Activated naive CD4-positive, alpha-beta T cell treated with anti-CD3 and anti-CD28 coated beads, Interleukin-2, amount 50 U/mL, for 24 hours (primary cell): Measurements from ENCODE around the gene MACF1.
"Not testable (repeated sequence)": the region's sequence is repeated elsewhere in the genome, so short reads cannot be mapped to it uniquely, and the experiment has no call there.

ENCODE experiments used
- H3K27ac Mint-ChIP-seq: one replicate; pipeline ENCODE4 v1.8.0; 2021; ENCODE audit warnings: mild to moderate bottlenecking, mixed read lengths
- H3K27me3 Mint-ChIP-seq: one replicate; pipeline ENCODE4 v1.8.0; 2021; ENCODE audit warnings: mixed read lengths
- H3K36me3 Mint-ChIP-seq: one replicate; pipeline ENCODE4 v1.8.0; 2021; ENCODE audit warnings: mixed read lengths
- H3K4me1 Mint-ChIP-seq: one replicate; pipeline ENCODE4 v1.8.0; 2021; ENCODE audit warnings: mixed read lengths
- H3K4me3 Mint-ChIP-seq: one replicate; pipeline ENCODE4 v1.8.0; 2021; ENCODE audit warnings: mild to moderate bottlenecking, mixed read lengths
- H3K9me3 Mint-ChIP-seq: one replicate; pipeline ENCODE4 v1.8.0; 2021; ENCODE audit warnings: mixed read lengths

The MACF1 gene

DNA sequence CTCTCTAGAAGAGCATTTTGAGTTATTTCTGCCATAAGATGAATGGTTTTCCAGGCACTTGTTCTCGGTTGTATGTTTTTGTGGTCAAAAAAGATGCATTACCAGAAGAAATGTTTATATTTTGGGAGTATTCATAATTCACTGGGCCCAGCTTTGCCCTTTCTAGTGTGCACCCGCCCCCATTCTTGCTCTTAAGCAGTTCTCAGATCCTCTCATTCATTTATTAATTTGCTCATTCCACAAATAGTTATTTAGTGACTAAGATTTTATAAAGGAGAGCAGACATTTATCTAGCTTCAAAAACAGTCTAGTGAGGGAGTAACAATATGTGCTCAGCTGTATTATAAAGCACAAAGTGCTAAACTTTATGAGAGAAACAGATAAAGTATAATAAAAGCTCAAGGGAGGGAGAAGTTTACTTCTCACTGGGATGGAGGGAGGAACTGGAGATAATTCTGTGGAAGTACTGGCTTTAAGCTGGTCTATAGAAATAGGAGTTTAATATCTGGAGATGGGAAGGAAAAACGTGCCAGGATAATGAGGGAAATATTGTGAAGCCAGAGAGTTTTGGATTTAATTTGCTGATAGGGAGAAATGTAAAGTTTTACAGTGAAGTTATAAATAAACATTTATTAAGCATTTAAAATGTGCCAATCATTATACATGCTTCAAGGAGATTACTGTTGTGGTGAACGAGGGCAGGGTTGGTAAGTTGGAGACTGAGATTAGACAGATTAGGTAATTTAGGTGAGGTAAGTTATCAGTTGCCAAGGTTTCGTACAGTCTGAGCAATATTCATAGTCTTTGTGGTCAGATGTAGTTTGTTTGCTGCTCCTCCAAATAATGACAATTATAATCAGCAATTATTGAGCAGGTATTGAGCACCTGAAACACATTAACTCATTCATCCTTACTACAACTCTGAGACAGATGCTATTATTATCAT, 9.1 kb upstream of the MACF1 start:
- Mint-ChIP-seq H3K27ac (peak overlapping the region; percentile 100), H3K4me3 (peak overlapping the region; percentile 80), H3K9me3 (peaks cover 5% of the 10 kb centered on the region), H3K36me3 (peaks cover 2% of the 10 kb centered on the region), H3K27me3 (no peaks in the 10 kb centered on the region), H3K4me1 (peaks cover 82% of the 10 kb centered on the region)

DNA sequence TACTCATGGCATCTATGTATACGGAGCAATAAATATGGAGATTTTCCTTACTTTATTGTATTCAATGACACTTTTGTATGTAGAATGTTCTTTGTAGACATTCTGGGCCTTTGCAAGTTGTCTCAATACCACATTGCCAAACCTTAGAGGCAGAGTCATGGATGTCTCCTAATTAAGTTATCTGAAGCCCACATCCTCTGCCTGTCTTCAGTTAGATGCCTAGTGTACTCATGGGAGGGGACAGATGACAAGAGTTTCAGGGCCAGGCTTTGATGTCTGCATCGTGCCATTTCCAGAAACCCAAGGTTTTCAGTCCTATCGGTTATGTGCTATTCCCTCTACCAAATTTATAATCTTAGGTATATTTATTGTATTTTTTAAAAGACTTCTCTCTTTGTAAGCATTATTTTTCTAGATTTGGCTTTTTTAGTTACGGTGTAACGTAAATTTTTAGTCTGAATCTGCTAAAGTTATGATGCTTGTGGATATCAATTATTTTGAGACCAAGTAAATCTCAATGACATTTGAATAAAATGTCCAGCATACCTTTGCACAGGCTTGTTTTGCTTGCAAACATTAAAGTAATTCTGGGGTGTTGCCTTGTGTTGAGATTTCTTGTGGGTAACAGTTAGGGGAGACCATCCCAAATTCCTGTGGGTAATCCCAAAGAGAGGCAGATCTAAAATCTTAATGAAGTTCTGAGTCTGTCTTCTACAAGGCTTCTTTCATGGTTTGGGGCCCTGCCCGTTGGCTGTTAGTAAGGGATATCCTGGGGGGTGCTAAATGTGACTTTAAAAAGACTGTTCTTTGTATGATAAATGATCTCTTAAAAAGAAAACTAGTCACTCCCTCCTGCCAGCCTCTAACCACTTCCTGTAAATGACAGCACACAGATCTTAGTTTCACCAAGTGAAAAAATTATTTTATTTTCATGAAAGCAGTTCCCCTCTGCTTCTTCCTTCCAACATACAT, 8.0 kb upstream of the MACF1 start:
- H3K4me3 Mint-ChIP-seq, result peak overlapping the region; percentile 80
- H3K27ac Mint-ChIP-seq, result peak overlapping the region; percentile 100
- H3K27me3 Mint-ChIP-seq, result no peaks in the 10 kb centered on the region
- H3K36me3 Mint-ChIP-seq, result peaks cover 2% of the 10 kb centered on the region
- H3K9me3 Mint-ChIP-seq, result peaks cover 5% of the 10 kb centered on the region
- H3K4me1 Mint-ChIP-seq, result peaks cover 80% of the 10 kb centered on the region

DNA sequence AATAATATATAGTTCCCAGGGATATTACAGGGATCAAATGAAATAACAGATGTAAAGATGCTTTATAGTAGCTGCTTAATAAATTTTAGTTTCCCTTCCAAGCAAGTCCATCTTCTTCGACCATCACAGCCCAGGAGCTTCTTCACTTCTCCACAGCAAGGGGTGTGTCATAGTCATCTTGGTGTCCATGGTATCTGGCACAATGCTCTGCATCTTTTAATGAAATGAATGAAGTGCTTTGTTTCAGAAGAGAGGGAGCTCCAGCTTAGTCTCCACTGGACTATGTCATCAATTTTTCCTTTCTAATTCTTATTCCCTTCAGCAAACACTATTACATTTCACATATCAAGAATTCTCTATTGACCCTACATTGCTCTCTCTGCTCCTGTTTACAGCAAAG, 4.9 kb upstream of the MACF1 start:
- no peak overlapping the region for H3K4me3 Mint-ChIP-seq
- no peaks in the 10 kb centered on the region for H3K27me3 Mint-ChIP-seq
- H3K36me3 Mint-ChIP-seq, result peaks cover 2% of the 10 kb centered on the region
- peaks cover 78% of the 10 kb centered on the region for H3K4me1 Mint-ChIP-seq
- no peaks in the 10 kb centered on the region for H3K9me3 Mint-ChIP-seq
- H3K27ac Mint-ChIP-seq, result peak overlapping the region; percentile 87

DNA sequence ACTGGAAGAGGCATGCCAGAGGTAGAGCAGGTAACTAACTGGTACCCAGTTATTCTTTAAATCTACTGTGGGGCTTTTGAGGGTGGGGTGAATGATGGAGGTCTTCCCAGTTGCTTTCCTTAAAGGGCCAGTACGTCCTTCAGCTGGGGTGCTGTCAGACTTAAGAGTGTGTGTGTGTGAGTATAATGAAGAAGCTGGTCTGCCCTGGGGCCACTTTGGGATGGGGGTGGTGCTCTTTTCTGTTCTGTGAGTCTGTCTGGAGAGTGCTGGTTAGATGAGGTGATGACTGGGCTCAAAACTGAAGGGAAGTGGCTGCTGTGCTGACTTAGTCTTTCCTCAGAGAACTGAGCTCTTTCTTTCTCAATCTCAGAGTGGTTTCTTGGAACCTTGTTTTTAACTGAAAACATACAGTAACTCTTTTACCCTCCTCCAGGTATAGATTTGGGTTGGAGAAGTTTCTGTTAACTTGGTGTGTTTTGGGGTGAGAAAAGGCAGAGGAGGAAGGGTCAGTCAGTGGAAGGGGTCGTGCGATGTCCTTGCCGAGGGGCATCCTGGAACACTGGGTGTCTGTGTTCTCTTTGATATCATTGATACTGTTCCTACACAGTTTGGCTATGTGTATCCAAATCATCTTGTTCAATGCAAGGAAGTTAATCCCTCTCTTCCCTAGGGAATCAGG, 746 bp downstream of the MACF1 start:
- peak overlapping the region; percentile 100 for H3K27ac Mint-ChIP-seq
- peak overlapping the region; percentile 94 for H3K4me3 Mint-ChIP-seq
- peaks cover 6% of the 10 kb centered on the region for H3K36me3 Mint-ChIP-seq
- no peaks in the 10 kb centered on the region for H3K9me3 Mint-ChIP-seq
- H3K27me3 Mint-ChIP-seq, result no peaks in the 10 kb centered on the region
- peaks cover 68% of the 10 kb centered on the region for H3K4me1 Mint-ChIP-seq

DNA sequence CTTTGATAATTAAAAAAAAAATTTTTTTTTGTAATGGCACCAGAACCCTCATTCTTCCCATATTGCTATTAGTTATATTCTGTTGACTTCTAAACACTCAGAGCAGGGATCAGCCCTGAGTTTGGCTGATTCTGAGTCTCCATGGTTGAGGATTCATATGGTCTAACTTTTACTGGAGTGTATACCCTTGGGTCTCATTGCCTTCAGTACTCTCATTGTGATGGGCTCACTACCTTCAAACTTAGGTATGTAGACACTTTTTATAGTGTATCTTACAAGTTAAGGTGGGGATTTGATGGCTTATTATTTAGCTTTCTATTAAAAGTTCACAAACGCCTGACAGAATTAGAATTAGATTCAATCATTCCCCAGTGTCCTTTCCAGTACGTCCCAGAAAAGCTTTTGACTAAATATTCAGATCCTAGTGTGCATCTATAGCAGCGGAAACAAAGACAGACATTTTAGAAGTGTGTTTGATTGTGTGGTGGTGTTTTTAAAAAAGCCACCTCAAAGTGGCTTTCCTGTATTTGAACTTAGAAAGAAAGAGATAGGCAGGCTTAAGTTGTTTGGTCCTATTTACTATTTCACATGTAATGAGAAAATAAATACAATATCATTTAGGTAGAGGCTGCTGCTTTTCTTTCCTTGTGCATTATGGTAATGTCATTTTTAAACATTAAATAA, 1.4 kb downstream of the MACF1 start:
- no peaks in the 10 kb centered on the region for H3K9me3 Mint-ChIP-seq

DNA sequence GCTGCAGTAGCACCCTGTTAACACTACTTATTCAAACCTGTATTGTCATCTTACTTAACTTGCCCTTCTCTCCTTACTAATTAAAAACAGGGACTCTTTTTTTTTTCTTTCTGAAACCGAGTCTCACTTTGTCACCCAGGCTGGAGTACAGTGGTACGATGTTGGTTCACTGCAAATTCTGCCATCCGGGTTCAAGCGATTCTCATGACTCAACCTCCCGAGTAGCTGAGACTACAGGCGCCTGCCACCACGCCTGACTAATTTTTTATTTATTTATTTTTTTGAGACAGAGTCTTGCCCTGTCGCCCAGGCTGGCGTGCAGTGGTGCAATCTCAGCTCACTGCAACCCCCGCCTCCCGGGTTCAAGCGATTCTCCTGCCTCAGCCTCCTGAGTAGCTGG, 3.9 kb downstream of the MACF1 start:
- H3K27me3 Mint-ChIP-seq, H3K36me3 Mint-ChIP-seq, H3K9me3 Mint-ChIP-seq: not testable (repeated sequence)
- peak overlapping the region; percentile 98 for H3K27ac Mint-ChIP-seq
- peaks cover 53% of the 10 kb centered on the region for H3K4me1 Mint-ChIP-seq
- H3K4me3 Mint-ChIP-seq, result peak overlapping the region; percentile 77

More for the DNA sequence above, 1.4 kb downstream of the MACF1 start:
- Mint-ChIP-seq H3K36me3 (peaks cover 6% of the 10 kb centered on the region), H3K4me3 (peak overlapping the region; percentile 94), H3K4me1 (peaks cover 66% of the 10 kb centered on the region), H3K27me3 (no peaks in the 10 kb centered on the region), H3K27ac (peak overlapping the region; percentile 100)

DNA sequence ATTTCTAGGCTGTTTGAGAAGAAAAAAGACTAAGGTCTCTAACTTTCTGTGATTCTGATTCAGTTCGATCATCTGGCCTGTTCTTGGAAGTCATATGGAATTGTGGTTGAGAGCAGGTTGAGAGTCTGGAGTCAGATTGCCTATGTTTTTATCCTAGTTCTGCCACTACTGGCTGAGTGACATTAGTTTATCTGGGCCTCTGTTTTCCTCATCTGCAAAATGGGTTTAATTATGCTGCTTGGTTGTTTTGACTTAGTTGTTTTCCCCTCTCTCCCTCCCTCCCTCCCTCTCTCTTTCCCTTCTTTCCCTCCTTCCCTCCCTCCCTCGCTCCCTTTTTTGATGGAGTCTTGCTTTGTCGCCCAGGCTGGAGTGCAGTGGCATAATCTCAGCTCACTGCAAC, 6.2 kb downstream of the MACF1 start:
- Mint-ChIP-seq H3K4me3 (no peak overlapping the region), H3K4me1 (peaks cover 55% of the 10 kb centered on the region), H3K9me3 (no peaks in the 10 kb centered on the region), H3K27me3 (no peaks in the 10 kb centered on the region), H3K36me3 (peaks cover 3% of the 10 kb centered on the region), H3K27ac (no peak overlapping the region)

DNA sequence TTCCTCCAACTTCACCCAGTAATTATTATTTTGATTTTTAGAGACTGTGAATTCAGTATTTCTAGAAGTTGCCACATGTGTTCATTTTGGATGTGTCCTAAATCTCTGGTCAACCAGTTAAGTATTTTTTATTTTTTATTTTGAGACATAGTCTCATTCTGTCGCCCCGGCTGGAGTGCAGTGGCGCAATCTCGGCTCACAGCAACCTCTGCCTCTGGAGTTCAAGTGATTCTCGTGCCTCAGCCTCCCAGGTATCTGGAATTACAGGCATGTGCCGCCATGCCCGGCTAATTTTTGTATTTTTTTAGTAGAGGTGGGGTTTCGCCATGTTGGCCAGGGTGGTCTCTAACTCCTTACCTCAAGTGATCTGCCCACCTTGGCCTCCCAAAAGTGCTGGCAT, 8.0 kb downstream of the MACF1 start:
- Mint-ChIP-seq H3K4me1 (peaks cover 56% of the 10 kb centered on the region), H3K36me3 (peaks cover 3% of the 10 kb centered on the region), H3K9me3 (no peaks in the 10 kb centered on the region), H3K27me3 (no peaks in the 10 kb centered on the region), H3K27ac (peak overlapping the region; percentile 51), H3K4me3 (no peak overlapping the region)

DNA sequence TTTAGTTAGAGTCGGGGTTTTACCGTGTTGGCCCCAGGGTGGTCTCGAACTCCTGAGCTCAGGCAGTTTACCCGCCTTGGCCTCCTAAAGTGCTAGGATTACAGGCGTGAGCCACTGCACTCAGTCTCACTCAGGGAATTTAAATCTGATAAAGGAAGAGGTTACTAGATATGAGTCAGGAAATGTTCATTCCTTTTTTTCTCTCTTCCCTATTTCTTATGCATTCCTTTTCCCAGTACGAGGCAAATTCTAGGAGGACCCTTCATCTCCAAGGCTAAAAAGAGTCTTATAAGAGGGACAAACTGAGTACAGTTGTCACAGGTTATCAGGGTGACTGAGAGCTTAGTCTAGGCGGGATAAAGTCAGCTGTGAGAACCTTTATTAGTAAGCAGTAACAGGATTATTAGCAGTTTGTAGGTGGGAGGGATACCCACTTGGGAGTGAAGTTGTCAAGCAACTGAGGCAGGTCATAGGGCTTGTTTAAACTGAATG, 9.1 kb downstream of the MACF1 start:
- Mint-ChIP-seq H3K27ac (no peak overlapping the region), H3K9me3 (no peaks in the 10 kb centered on the region), H3K27me3 (no peaks in the 10 kb centered on the region), H3K4me3 (no peak overlapping the region), H3K4me1 (peaks cover 54% of the 10 kb centered on the region), H3K36me3 (no peaks in the 10 kb centered on the region)

DNA sequence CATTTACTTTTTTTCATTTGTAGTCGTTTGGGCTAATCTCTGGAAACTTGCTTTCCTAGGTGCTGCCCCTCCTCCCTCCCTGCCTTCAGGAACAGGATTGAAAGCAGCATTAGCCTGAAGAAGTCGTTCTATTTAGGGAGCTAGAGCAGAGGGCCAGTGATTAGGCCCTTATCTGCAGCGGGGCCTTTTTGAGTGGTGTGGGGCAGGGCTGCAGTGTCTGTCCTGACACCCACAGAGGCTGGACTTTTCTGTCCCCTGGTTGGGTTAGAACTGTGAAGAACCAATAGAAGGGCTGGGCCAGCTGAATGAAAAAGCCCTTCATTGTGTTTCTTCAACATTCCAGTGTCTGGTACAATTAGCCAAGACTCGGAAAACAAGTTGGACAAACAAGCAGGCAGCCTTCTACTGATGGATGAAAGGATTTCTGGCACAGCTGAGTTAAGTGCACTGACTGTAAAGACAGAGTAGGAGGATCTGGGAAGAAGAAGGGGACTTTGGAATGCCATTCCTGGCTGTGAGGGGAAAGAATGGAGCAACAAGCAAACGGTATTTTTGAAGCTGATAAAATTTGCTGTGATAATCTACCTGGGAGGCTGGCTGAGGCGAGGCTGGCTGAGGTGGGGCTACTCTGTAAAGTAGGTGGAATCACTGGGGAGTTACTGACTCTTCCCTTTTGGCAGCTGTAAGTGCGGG, 9.7 kb downstream of the MACF1 start:
- Mint-ChIP-seq H3K36me3 (no peaks in the 10 kb centered on the region), H3K9me3 (no peaks in the 10 kb centered on the region), H3K4me1 (peaks cover 60% of the 10 kb centered on the region), H3K27ac (peak overlapping the region; percentile 53), H3K4me3 (peak overlapping the region; percentile 87), H3K27me3 (no peaks in the 10 kb centered on the region)

DNA sequence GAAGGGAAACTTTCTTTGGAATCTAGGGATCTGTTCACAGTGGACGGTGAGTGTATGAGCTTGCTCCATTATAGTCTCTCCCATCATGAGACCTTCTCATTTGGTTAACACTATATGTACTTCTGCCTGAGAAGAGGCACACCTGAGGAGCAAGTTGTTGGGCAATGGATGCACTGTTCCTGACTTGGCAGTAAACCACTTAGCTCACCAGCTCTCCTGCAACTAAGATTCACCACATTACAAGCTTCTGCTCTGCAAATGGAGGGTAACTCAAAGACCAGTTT, 10.2 kb downstream of the MACF1 start:
- H3K36me3 Mint-ChIP-seq, result no peaks in the 10 kb centered on the region
- H3K27me3 Mint-ChIP-seq, result no peaks in the 10 kb centered on the region
- peak overlapping the region; percentile 97 for H3K27ac Mint-ChIP-seq
- H3K4me3 Mint-ChIP-seq, result peak overlapping the region; percentile 87
- peaks cover 60% of the 10 kb centered on the region for H3K4me1 Mint-ChIP-seq
- no peaks in the 10 kb centered on the region for H3K9me3 Mint-ChIP-seq

DNA sequence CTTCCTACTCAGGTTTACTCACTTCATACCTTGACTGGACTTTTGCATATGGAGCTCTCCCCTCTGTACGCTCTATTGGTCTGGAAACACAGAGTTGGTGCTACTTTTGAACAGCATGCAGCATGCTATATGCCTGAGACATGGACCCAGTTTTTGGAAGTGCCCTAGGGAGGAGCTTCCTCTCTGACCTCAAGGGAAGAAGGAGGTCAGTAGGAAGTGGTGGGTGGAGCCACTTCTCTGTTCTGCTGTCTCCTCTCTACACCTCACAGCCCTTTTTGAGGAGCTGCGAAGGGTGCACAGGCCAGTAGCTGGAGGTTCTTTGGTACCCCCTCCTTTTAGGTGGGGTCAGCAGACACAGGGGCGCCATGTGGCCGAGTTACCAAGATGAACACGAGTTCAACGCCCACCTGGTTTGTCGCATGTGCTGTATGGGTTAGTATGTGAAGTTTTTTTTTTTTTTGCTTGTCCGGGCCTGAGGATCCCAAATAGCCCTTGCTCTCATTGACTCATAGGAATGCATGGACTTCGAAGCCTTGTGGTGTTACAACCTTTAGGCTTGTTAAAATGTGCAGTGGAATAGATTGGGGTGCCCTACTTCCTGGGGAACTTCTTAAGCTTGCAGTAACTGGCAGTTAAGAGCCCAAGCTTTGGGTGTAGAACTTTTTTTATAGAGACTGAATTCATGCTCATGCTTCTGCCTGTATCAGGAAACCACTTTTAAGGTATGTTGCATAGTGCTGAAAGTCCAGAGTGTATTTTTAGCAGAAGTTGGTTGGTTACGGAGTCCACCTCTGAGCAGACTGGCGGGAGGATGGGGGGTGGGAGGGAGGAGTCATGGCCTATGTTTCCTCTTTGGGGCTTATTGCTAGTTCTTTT, 10.7 kb downstream of the MACF1 start:
- Mint-ChIP-seq H3K27ac (peak overlapping the region; percentile 97), H3K36me3 (no peaks in the 10 kb centered on the region), H3K27me3 (no peaks in the 10 kb centered on the region), H3K9me3 (no peaks in the 10 kb centered on the region), H3K4me1 (peaks cover 59% of the 10 kb centered on the region), H3K4me3 (peak overlapping the region; percentile 87)

DNA sequence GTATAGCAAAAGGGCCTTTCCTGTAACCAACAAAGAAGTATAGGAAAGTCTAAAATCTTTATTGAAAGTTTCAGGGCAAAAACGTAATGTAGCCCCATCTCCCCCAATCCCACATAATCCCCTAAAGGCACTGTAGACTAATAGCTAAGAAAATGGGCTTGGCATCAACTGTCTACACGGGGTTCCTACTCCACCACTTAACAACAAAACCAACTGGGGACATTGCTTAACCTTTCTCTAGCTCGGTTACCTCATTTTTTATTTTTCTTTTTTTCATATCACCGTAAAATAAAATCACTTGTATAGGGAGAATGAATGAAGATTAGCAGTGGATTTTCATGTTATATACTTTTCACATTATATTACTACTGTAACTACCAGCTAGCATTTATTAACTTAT, 12.3 kb downstream of the MACF1 start:
- peak overlapping the region; percentile 97 for H3K27ac Mint-ChIP-seq
- peaks cover 68% of the 10 kb centered on the region for H3K4me1 Mint-ChIP-seq
- H3K27me3 Mint-ChIP-seq, result no peaks in the 10 kb centered on the region
- peak overlapping the region; percentile 87 for H3K4me3 Mint-ChIP-seq
- H3K9me3 Mint-ChIP-seq, result no peaks in the 10 kb centered on the region
- H3K36me3 Mint-ChIP-seq, result peaks cover 3% of the 10 kb centered on the region
